Activated CD8-positive, alpha-beta T cell treated with anti-CD3 and anti-CD28 coated beads for 36 hours (primary cell): ENCODE data around the gene TOR4A. TPM values are rescaled to one million over a fixed set of nuclear protein-coding genes. Genes with fewer than 3 reads are reported as not detected.

Experiments used
- ATAC-seq: fragments of 200-7000 bp; cut with Tn5 transposase; one replicate; pipeline ENCODE4 v1.10.0; 2021; ENCODE audit warnings: mild to moderate bottlenecking, moderate library complexity
- CTCF ChIA-PET: fragments of 350-600 bp; sonication (Branson Sonifier 250); formaldehyde crosslinking; loops from one replicate; lab custom pipeline; 2021; ENCODE audit warnings: antibody characterized with exemption; lab: Charles Lee
- POLR2A ChIA-PET: fragments of 350-600 bp; sonication (Branson Sonifier 250); formaldehyde crosslinking; loops from one replicate; lab custom pipeline; 2021; ENCODE audit warnings: antibody characterized with exemption; lab: Charles Lee
- DNase-seq: peaks from one replicate; pipeline ENCODE4 v3.0.0-alpha.2; 2020
- H3K27ac Mint-ChIP-seq: one replicate; pipeline ENCODE4 v1.8.0; 2021; ENCODE audit warnings: mild to moderate bottlenecking, mixed read lengths
- H3K27me3 Mint-ChIP-seq: one replicate; pipeline ENCODE4 v1.8.0; 2021; ENCODE audit warnings: mixed read lengths
- H3K36me3 Mint-ChIP-seq: one replicate; pipeline ENCODE4 v1.8.0; 2021; ENCODE audit warnings: low read depth, mixed read lengths
- H3K4me1 Mint-ChIP-seq: one replicate; pipeline ENCODE4 v1.8.0; 2021; ENCODE audit warnings: low read depth, mixed read lengths
- H3K4me3 Mint-ChIP-seq: one replicate; pipeline ENCODE4 v1.8.0; 2021; ENCODE audit warnings: mild to moderate bottlenecking, moderate library complexity, mixed read lengths
- H3K9me3 Mint-ChIP-seq: one replicate; pipeline ENCODE4 v1.8.0; 2021; ENCODE audit warnings: mixed read lengths
- CTCF ChIP-seq: fragments of 200-600 bp; IDR thresholded peaks from one replicate; pipeline ENCODE4 v1.8.0; 2022; ENCODE audit warnings: antibody characterized with exemption, mild to moderate bottlenecking
- intact Hi-C: fragments of 100-400 bp; cut with micrococcal nuclease; formaldehyde crosslinking; loops from one replicate; pipeline ENCODE4 v1.10.0; 2022
- total RNA-seq, 2 experiments: library from RNA; stranded (reverse); gene quantifications; one replicate each; pipeline ENCODE4 v1.2.3, GENCODE V29; 2021

The TOR4A gene
- total RNA-seq, 2 experiments from 2014 or later: 2.9 to 3.0 TPM

- intact Hi-C loops: no loop called here
- ATAC-seq: peak; percentile 43
- no peak overlapping the region for H3K27ac Mint-ChIP-seq
- no peak for TF ChIP-seq CTCF
- H3K36me3 Mint-ChIP-seq: peaks cover 33% of the 10 kb centered on the region
- DNase-seq: peak; percentile 67
- H3K27me3 Mint-ChIP-seq: no peaks in the 10 kb centered on the region
- H3K4me3 Mint-ChIP-seq: no peak overlapping the region
- POLR2A ChIA-PET: interaction anchor here (1.0 kb wide), 1 partner anchor 31 kb away, joined by 3 read pairs; no protein-coding TSS in a partner anchor
- CTCF ChIA-PET: interaction anchor here (1.0 to 2.6 kb wide), 2 partner anchors 31 to 35 kb away, joined by 3 to 7 read pairs; partner anchors contain the start of gene NRARP
- H3K9me3 Mint-ChIP-seq: no peaks in the 10 kb centered on the region
- peaks cover 8% of the 10 kb centered on the region for H3K4me1 Mint-ChIP-seq
These were observed 6.4 kb upstream of the TOR4A start for GRCh38 chr9:137270929-137271695.

- CTCF ChIA-PET: interaction anchor here (1.0 to 2.6 kb wide), 2 partner anchors 30 to 35 kb away, joined by 3 to 7 read pairs; partner anchors contain the start of gene NRARP
These were observed 5.8 kb upstream of the TOR4A start for GRCh38 chr9:137271696-137272076.

GRCh38 chr9:137272241-137273094 is 5.1 kb upstream of the TOR4A start:
- DNase-seq (no peak), ATAC-seq (no peak)
- Mint-ChIP-seq H3K27ac (no peak overlapping the region), H3K4me3 (no peak overlapping the region), H3K9me3 (no peaks in the 10 kb centered on the region), H3K27me3 (peaks cover 1% of the 10 kb centered on the region), H3K36me3 (peaks cover 33% of the 10 kb centered on the region), H3K4me1 (peaks cover 17% of the 10 kb centered on the region)
- ChIA-PET CTCF (interaction anchor here (1.2 to 2.6 kb wide), 2 partner anchors 15 to 36 kb away, joined by 4 to 7 read pairs; no protein-coding TSS in a partner anchor), POLR2A (no interaction called here)
- TF ChIP-seq CTCF: no peak
- intact Hi-C loops: no loop called here

More at GRCh38 chr9:137271696-137272076, 5.8 kb upstream of the TOR4A start:
- H3K9me3 Mint-ChIP-seq: no peaks in the 10 kb centered on the region
- no peaks in the 10 kb centered on the region for H3K27me3 Mint-ChIP-seq
- peaks cover 11% of the 10 kb centered on the region for H3K4me1 Mint-ChIP-seq
- intact Hi-C loops: no loop called here
- no peak for DNase-seq
- TF ChIP-seq CTCF: no peak
- POLR2A ChIA-PET: interaction anchor here (1.0 kb wide), 1 partner anchor 31 kb away, joined by 3 read pairs; no protein-coding TSS in a partner anchor
- no peak overlapping the region for H3K4me3 Mint-ChIP-seq
- H3K36me3 Mint-ChIP-seq: peaks cover 33% of the 10 kb centered on the region
- no peak overlapping the region for H3K27ac Mint-ChIP-seq
- ATAC-seq: no peak

GRCh38 chr9:137273095-137273490 is 4.4 kb upstream of the TOR4A start:
- intact Hi-C loops: no loop called here
- no peaks in the 10 kb centered on the region for H3K9me3 Mint-ChIP-seq
- peaks cover 3% of the 10 kb centered on the region for H3K27me3 Mint-ChIP-seq
- H3K27ac Mint-ChIP-seq: no peak overlapping the region
- peaks cover 29% of the 10 kb centered on the region for H3K36me3 Mint-ChIP-seq
- ChIA-PET POLR2A (no interaction called here), CTCF (interaction anchor here (1.2 to 2.6 kb wide), 2 partner anchors 14 to 37 kb away, joined by 4 to 7 read pairs; no protein-coding TSS in a partner anchor)
- TF ChIP-seq CTCF: no peak
- H3K4me1 Mint-ChIP-seq: peaks cover 19% of the 10 kb centered on the region
- no peak overlapping the region for H3K4me3 Mint-ChIP-seq
- ATAC-seq (no peak), DNase-seq (no peak)
